Measurements from ENCODE around the gene ADAMTS10.
"Not testable (repeated sequence)": the region's sequence is repeated elsewhere in the genome, so short reads cannot be mapped to it uniquely, and the experiment has no call there.

Gene ADAMTS10

GRCh38 chr19:8566855-8567254 is 43.7 kb downstream of the ADAMTS10 start:
- DNase-seq (ENCODE audit: low read depth) = no peak
- in situ Hi-C loops (cut with HindIII; ENCODE audit: low sequenced_read_pairs) = no loop called here
- H3K4me3 ChIP-seq (ENCODE audit: low read depth, low read length) = no peak overlapping the region
- no peak for TF ChIP-seq CTCF (IDR thresholded peaks at IDR 0.05; ENCODE audit: low read depth, low read length, missing control alignments)

- DNase-seq (ENCODE audit: low read depth); in situ Hi-C loops (cut with HindIII; ENCODE audit: low sequenced_read_pairs); H3K4me3 ChIP-seq (ENCODE audit: low read depth, low read length): not testable (repeated sequence)
These were observed 45.6 kb downstream of the ADAMTS10 start for GRCh38 chr19:8564866-8565265.

GRCh38 chr19:8561075-8561764 is 49.3 kb downstream of the ADAMTS10 start:
- in situ Hi-C loops (cut with HindIII; ENCODE audit: low sequenced_read_pairs) = no loop called here
- no peak for TF ChIP-seq CTCF (IDR thresholded peaks at IDR 0.05; ENCODE audit: low read depth, low read length, missing control alignments)
- no peak for DNase-seq (ENCODE audit: low read depth)
- H3K4me3 ChIP-seq (ENCODE audit: low read depth, low read length) = no peak overlapping the region

GRCh38 chr19:8558325-8558724 is 52.2 kb downstream of the ADAMTS10 start:
- no peak overlapping the region for H3K4me3 ChIP-seq (ENCODE audit: low read depth, low read length)
- no peak for TF ChIP-seq CTCF (IDR thresholded peaks at IDR 0.05; ENCODE audit: low read depth, low read length, missing control alignments)
- DNase-seq (ENCODE audit: low read depth) = no peak
- in situ Hi-C loops (cut with HindIII; ENCODE audit: low sequenced_read_pairs) = no loop called here

- TF ChIP-seq CTCF (IDR thresholded peaks at IDR 0.05; ENCODE audit: low read depth, low read length, missing control alignments) = no peak
- H3K4me3 ChIP-seq (ENCODE audit: low read depth, low read length) = no peak overlapping the region
These were observed 52.8 kb downstream of the ADAMTS10 start for GRCh38 chr19:8557642-8558238.

GRCh38 chr19:8553729-8554128 is 56.8 kb downstream of the ADAMTS10 start:
- H3K4me3 ChIP-seq (ENCODE audit: low read depth, low read length); in situ Hi-C loops (cut with HindIII; ENCODE audit: low sequenced_read_pairs); DNase-seq (ENCODE audit: low read depth): not testable (repeated sequence)

More at GRCh38 chr19:8557642-8558238, 52.8 kb downstream of the ADAMTS10 start:
- DNase-seq (ENCODE audit: low read depth) = no peak
- in situ Hi-C loops (cut with HindIII; ENCODE audit: low sequenced_read_pairs) = no loop called here

- no peak for DNase-seq (ENCODE audit: low read depth)
- in situ Hi-C loops (cut with HindIII; ENCODE audit: low sequenced_read_pairs) = no loop called here
- H3K4me3 ChIP-seq (ENCODE audit: low read depth, low read length) = no peak overlapping the region
- no peak for TF ChIP-seq CTCF (IDR thresholded peaks at IDR 0.05; ENCODE audit: low read depth, low read length, missing control alignments)
These were observed 57.7 kb downstream of the ADAMTS10 start for GRCh38 chr19:8552810-8553209.

Measured in astrocyte of the cerebellum (primary cell).